HCT116 (cell line): ENCODE measurements around the gene PUSL1. TPM values are rescaled to one million over a fixed set of nuclear protein-coding genes. Genes with fewer than 3 reads are reported as not detected.
"Not testable (repeated sequence)": the region's sequence is repeated elsewhere in the genome, so short reads cannot be mapped to it uniquely, and the experiment has no call there.

Experiments used
- ATAC-seq: fragments of 200-7000 bp; cut with Tn5 transposase; 2 replicates; pipeline ENCODE4 v1.9.1; 2020; ENCODE audit warnings: mild to moderate bottlenecking, moderate library complexity
- BruUV-seq: library from RNA; stranded (reverse); fragments of 400-500 nt; replicated peaks from 2 replicates; lab custom pipeline; 2021; lab: Mats Ljungman, UMichigan
- CTCF ChIA-PET: fragments of 300-600 bp; sonication (Branson Sonifier 250); formaldehyde crosslinking; loops from one replicate; lab custom pipeline; 2021; ENCODE audit warnings: antibody characterized with exemption; lab: Charles Lee
- POLR2A ChIA-PET: fragments of 300-600, 350-600 bp; sonication (Branson Sonifier 250); formaldehyde crosslinking; loops from one replicate; lab custom pipeline; 2021; ENCODE audit warnings: antibody characterized with exemption; lab: Charles Lee
- RAD21 ChIA-PET, 2 experiments: fragments of 300-600 bp; sonication (Branson Sonifier 250); formaldehyde crosslinking; loops; one replicate each; lab custom pipeline; 2023; ENCODE audit warnings: low total read pairs in 2 of 2; ENCODE audit not compliant: uncharacterized antibody in 2 of 2, unreplicated experiment in 2 of 2, low non-redundant PET in 1 of 2; lab: Charles Lee
- DNase-seq: peaks from one replicate; pipeline ENCODE4 v3.0.0-alpha.2; 2010; ENCODE audit warnings: low read depth, low spot score
- H2AFZ ChIP-seq: fragments of 200-600 bp; shearing (Covaris generic), sonication (generic); 2 replicates; pipeline ENCODE4 v1.6.1; 2017; ENCODE audit warnings: low read depth, mixed run types, mixed read lengths, antibody characterized with exemption, low read length; ENCODE audit not compliant: poor library complexity, severe bottlenecking
- H3K27ac ChIP-seq: 2 replicates; pipeline ENCODE4 v1.5.1; 2012; ENCODE audit warnings: low read depth, low read length
- H3K27me3 ChIP-seq: fragments of 200-600 bp; sonication (generic); 2 replicates; pipeline ENCODE4 v1.6.1; 2016; ENCODE audit warnings: mixed run types, low read length, mixed read lengths; ENCODE audit not compliant: insufficient read depth
- H3K36me3 ChIP-seq, 2 experiments: fragments of 200-500 bp in 1 of 2; fragments of 200-600 bp in 1 of 2; sonication (Bioruptor generic) in 1 of 2; sonication (generic) in 1 of 2; 2 replicates each; pipeline versions ENCODE4 v1.5.1 to v1.6.1; 2014 to 2016; ENCODE audit warnings: low read length in 2 of 2, inconsistent platforms in 1 of 2, mixed read lengths in 1 of 2, mixed run types in 1 of 2; ENCODE audit not compliant: insufficient read depth in 2 of 2, control insufficient read depth in 1 of 2
- H3K4me1 ChIP-seq, 2 experiments: fragments of 200-600 bp in 1 of 2; sonication (generic) in 1 of 2; 2 replicates each; pipeline versions ENCODE4 v1.5.1 to v1.6.1; 2012 to 2017; ENCODE audit warnings: low read length in 2 of 2, inconsistent platforms in 1 of 2, mild to moderate bottlenecking in 1 of 2, mixed read lengths in 1 of 2, mixed run types in 1 of 2, moderate library complexity in 1 of 2; ENCODE audit not compliant: insufficient read depth in 2 of 2, control insufficient read depth in 1 of 2
- H3K4me2 ChIP-seq: fragments of 200-600 bp; sonication (generic); 2 replicates; pipeline ENCODE4 v1.6.1; 2017; ENCODE audit warnings: mixed run types, low read length, mixed read lengths
- H3K4me3 ChIP-seq, 2 experiments: fragments of 200-600 bp in 1 of 2; sonication (generic) in 1 of 2; replicated peaks in 1 of 2; 2 replicates each; pipeline ENCODE4 v1.5.1; 2011 to 2016; ENCODE audit warnings: low read length in 2 of 2, control low read depth in 1 of 2, low read depth in 1 of 2, mild to moderate bottlenecking in 1 of 2, mixed read lengths in 1 of 2, mixed run types in 1 of 2
- H3K79me2 ChIP-seq: fragments of 200-600 bp; sonication (generic); 2 replicates; pipeline ENCODE4 v1.6.1; 2017; ENCODE audit warnings: mild to moderate bottlenecking, mixed run types, low read length, moderate library complexity, mixed read lengths; ENCODE audit not compliant: insufficient read depth
- H3K9ac ChIP-seq: fragments of 200-600 bp; sonication (generic); 2 replicates; pipeline ENCODE4 v1.6.1; 2016; ENCODE audit warnings: low read length, mixed read lengths
- H3K9me2 ChIP-seq: fragments of 200-600 bp; sonication (generic), shearing (Covaris generic); 2 replicates; pipeline ENCODE4 v1.6.1; 2017; ENCODE audit warnings: mixed run types, mild to moderate bottlenecking, moderate library complexity; ENCODE audit not compliant: insufficient read depth
- H3K9me3 ChIP-seq, 2 experiments: fragments of 200-500 bp in 1 of 2; fragments of 200-600 bp in 1 of 2; sonication (Bioruptor generic) in 1 of 2; sonication (generic) in 1 of 2; 2 replicates each; pipeline ENCODE4 v1.6.1; 2014 to 2017; ENCODE audit warnings: low read length in 2 of 2, mixed read lengths in 2 of 2, inconsistent platforms in 1 of 2, low read depth in 1 of 2, mild to moderate bottlenecking in 1 of 2, mixed run types in 1 of 2, moderate library complexity in 1 of 2; ENCODE audit not compliant: control insufficient read depth in 1 of 2, insufficient read depth in 1 of 2
- H4K20me1 ChIP-seq: fragments of 200-600 bp; sonication (generic), shearing (Covaris generic); 2 replicates; pipeline ENCODE4 v1.6.1; 2017; ENCODE audit warnings: mixed run types, mild to moderate bottlenecking, moderate library complexity; ENCODE audit not compliant: insufficient read depth
- ATF3 ChIP-seq: IDR thresholded peaks from 2 replicates; pipeline ENCODE4 v1.6.1; 2012
- CEBPB ChIP-seq: IDR thresholded peaks from 2 replicates; pipeline ENCODE4 v1.6.1; 2012; ENCODE audit warnings: low read depth
- ELF1 ChIP-seq: IDR thresholded peaks from 2 replicates; pipeline ENCODE4 v1.6.1; 2012; ENCODE audit warnings: low read depth, borderline replicate concordance
- FOSL1 ChIP-seq: IDR thresholded peaks from 2 replicates; pipeline ENCODE4 v1.6.1; 2012; ENCODE audit warnings: low read depth
- MAX ChIP-seq: IDR thresholded peaks from 2 replicates; pipeline ENCODE4 v1.6.1; 2012
- POLR2A ChIP-seq: IDR thresholded peaks from 2 replicates; pipeline ENCODE4 v1.7.0; 2011; ENCODE audit warnings: borderline replicate concordance; ENCODE audit not compliant: insufficient read depth, insufficient read length; ENCODE audit errors: extremely low read depth
- SP1 ChIP-seq: IDR thresholded peaks from 2 replicates; pipeline ENCODE4 v1.6.1; 2012; ENCODE audit warnings: low read depth
- TCF7L2 ChIP-seq: IDR thresholded peaks from 2 replicates; pipeline ENCODE4 v1.7.0; 2011; ENCODE audit warnings: borderline replicate concordance, inconsistent platforms; ENCODE audit not compliant: insufficient read depth, insufficient read length; ENCODE audit errors: extremely low read depth
- YY1 ChIP-seq: IDR thresholded peaks from 2 replicates; pipeline ENCODE4 v1.6.1; 2011; ENCODE audit warnings: low read length, low read depth, moderate library complexity, mild to moderate bottlenecking; ENCODE audit not compliant: insufficient replicate concordance; ENCODE audit errors: extremely low read depth
- intact Hi-C: fragments of 100-400 bp; cut with micrococcal nuclease; formaldehyde crosslinking; loops from 2 replicates; pipeline ENCODE4 v1.10.0; 2022
- total RNA-seq: library from RNA; stranded (reverse); gene quantifications from one replicate; pipeline ENCODE4 v1.2.1, GENCODE V29; 2021; ENCODE audit not compliant: unreplicated experiment
- TF ChIP-seq, protein P1 (sequence below): IDR thresholded peaks from 2 replicates; pipeline ENCODE4 v1.6.1; 2011; ENCODE audit warnings: mild to moderate bottlenecking, low read length, moderate library complexity; ENCODE audit not compliant: insufficient replicate concordance; ENCODE audit errors: extremely low read depth

Gene PUSL1
- total RNA-seq, 1 experiment from 2014 or later = 47.2 TPM

GRCh38 chr1:1316199-1316598 lies 7.8 kb downstream of the PUSL1 start:
- H3K4me3 ChIP-seq, H3K9me3 ChIP-seq, H3K9me2 ChIP-seq, ATAC-seq, RAD21 ChIA-PET, H3K4me2 ChIP-seq, DNase-seq, H2AFZ ChIP-seq, H4K20me1 ChIP-seq, BruUV-seq, CTCF ChIA-PET, H3K9ac ChIP-seq, H3K27me3 ChIP-seq, intact Hi-C loops: not testable (repeated sequence)
- 0 out of 2 replicates have a peak overlapping the region, but pooled peaks have one; percentile 26 for H3K27ac ChIP-seq
- peaks cover 22 to 44% of the 10 kb centered on the region in 2 experiments; a peak in 3 of 4 replicates for H3K36me3 ChIP-seq
- peaks cover 18 to 43% of the 10 kb centered on the region in 2 experiments for H3K4me1 ChIP-seq
- peaks cover 90% of the 10 kb centered on the region for H3K79me2 ChIP-seq
- POLR2A ChIA-PET = interaction anchor here (1.1 kb wide), 1 partner anchor 43 kb away, joined by 5 read pairs; the partner anchor contains the start of gene UBE2J2

- Histone ChIP-seq H4K20me1 (peaks cover 10% of the 10 kb centered on the region; the same call in 1 of the 2 replicates), H3K9me3 (no peaks in the 10 kb centered on the region), H3K27me3 (no peaks in the 10 kb centered on the region), H2AFZ (no peak overlapping the region), H3K36me3 (peaks cover 17 to 38% of the 10 kb centered on the region in 2 experiments; a peak in 3 of 4 replicates), H3K4me1 (peaks cover 18 to 43% of the 10 kb centered on the region in 2 experiments), H3K79me2 (peaks cover 94% of the 10 kb centered on the region), H3K27ac (peak overlapping the region; percentile 52), H3K9me2 (no peaks in the 10 kb centered on the region), H3K4me2 (no peak overlapping the region), H3K9ac (no peak overlapping the region)
- ATAC-seq (no peak), DNase-seq (no peak)
- BruUV-seq = TSS peak; percentile 40
- ChIA-PET CTCF (no interaction called here), POLR2A (interaction anchor here (1.3 kb wide), 1 partner anchor 21 kb away, joined by 3 read pairs; no protein-coding TSS in a partner anchor), RAD21 (no interaction called here)
- intact Hi-C loops = no loop called here
- TF ChIP-seq POLR2A (no peak), ATF3 (no peak), ELF1 (no peak), MAX (no peak), CEBPB (no peak), TCF7L2 (no peak), SP1 (no peak), FOSL1 (no peak), YY1 (no peak)
- TF ChIP-seq, protein P1, sequence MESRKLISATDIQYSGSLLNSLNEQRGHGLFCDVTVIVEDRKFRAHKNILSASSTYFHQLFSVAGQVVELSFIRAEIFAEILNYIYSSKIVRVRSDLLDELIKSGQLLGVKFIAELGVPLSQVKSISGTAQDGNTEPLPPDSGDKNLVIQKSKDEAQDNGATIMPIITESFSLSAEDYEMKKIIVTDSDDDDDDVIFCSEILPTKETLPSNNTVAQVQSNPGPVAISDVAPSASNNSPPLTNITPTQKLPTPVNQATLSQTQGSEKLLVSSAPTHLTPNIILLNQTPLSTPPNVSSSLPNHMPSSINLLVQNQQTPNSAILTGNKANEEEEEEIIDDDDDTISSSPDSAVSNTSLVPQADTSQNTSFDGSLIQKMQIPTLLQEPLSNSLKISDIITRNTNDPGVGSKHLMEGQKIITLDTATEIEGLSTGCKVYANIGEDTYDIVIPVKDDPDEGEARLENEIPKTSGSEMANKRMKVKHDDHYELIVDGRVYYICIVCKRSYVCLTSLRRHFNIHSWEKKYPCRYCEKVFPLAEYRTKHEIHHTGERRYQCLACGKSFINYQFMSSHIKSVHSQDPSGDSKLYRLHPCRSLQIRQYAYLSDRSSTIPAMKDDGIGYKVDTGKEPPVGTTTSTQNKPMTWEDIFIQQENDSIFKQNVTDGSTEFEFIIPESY = no peak
- TF ChIP-seq, all 23 proteins: peak for 0
- H3K4me3 ChIP-seq = no peak overlapping the region
Measured at GRCh38 chr1:1317420-1317819, 9.0 kb downstream of the PUSL1 start.
